GM18951 (cell line): ENCODE measurements around the gene CHMP2A.
A peak's percentile ranks its signal among the peaks of the same experiment; 100 is the strongest.

ENCODE experiments used
- POLR2A ChIP-seq: IDR thresholded peaks from 4 replicates; pipeline ENCODE4 v1.6.1; 2011; ENCODE audit warnings: mild to moderate bottlenecking; ENCODE audit not compliant: insufficient read length, insufficient read depth; ENCODE audit errors: extremely low read depth
- in situ Hi-C: fragments of 300-500 bp; cut with MboI; formaldehyde crosslinking; loops from one replicate; pipeline ENCODE4 v1.12.0; 2022; ENCODE audit warnings: low sequenced_read_pairs, mixed read lengths, inconsistent platforms; ENCODE audit not compliant: unreplicated experiment

The CHMP2A gene

DNA sequence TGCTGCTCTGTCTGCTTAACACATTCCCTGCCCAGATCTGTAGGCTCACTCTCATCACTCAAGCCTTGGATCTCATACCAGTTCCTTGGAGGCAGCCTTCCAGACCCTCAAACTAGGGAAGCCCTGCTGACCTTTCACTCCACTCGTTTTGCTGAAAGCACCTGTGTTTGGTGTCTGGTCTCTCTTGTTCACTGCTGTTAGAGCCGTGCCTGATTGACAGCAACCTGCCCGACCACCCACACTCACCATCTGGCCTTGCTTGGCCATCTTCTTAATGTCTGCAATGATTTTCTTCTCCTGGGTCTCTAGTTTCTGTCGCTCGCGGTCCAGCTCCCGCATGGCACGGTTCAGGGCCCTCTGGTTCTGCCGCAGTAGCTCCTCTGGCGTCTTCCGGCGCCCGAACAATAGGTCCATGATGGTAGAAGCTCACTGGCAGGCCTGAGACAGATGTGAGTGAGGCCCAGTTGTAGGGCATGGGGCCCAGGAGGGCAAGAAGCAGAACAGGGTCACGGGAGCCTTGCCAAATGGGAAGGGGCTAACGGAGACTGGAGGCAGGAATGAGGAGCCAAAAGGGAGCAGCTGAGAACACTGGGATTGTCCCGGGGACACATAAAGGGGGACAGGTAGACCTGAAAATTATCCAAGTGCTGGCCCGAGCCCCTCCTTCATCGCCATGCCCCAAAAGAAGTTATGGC, 959 bp downstream of the CHMP2A start:
- in situ Hi-C loops, result no loop called here
- no peak for TF ChIP-seq POLR2A

DNA sequence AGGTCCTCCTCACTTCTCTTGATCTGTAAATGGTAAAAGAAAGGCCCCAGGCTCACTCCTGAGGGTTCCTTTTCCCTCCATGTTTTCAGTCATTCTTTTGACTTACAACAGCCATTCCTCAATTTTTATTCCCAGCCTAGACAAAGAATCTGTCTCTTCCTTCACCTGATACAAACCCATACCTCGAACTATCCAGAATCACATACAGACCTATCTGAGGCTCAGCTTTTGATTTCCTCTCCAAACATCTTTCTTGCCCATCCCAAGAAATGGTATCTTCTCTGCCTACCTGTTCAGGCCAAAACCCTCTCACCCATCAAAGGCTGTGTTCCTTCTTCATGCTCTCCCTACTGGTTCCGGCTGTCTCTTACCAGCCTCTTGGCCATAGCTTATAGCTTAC, 2.2 kb downstream of the CHMP2A start:
- in situ Hi-C loops, result no loop called here
- no peak for TF ChIP-seq POLR2A

DNA sequence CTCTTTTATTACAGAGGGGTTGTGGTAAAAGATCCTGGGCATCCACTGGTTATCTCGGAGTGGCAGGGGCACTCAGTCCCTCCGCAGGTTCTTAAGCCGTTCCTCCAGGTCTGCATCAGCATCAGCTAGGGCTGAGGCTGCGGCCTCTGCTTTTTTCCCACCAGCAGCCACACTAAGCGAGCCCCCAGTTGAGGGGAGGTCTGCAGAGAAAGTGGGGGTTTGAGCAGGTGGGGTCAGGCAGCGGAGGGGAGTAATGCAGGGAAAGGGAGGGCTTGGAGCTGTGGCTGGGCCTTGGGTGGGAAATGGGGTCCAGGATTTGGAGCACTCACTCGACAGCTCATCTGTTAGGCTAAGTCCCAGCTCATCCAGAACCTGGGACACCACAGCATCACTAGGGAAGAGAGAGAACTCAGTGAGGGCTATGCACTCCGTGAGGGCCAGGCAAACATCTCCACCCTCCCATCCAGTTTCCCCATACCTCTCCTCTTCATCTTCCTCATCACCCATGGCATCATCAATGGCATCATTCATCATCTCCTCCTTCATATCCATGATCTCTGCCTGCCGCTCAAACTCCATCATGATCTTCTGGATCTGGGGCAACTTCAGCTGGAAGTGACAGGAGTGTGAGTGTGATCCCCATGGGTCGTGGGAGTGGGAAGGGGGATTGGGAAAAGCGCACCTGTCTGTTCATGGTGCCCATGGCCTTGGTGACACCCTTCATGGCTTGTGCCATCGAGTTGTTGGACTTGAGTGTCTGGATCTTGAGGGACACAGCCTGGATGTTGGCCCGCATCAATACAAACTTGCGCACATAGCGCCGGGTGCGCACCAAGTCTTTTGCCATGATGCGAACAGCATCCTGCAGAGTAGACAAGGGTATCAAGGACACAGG, 3.1 kb downstream of the CHMP2A start:
- TF ChIP-seq POLR2A, result peak; percentile 16
- in situ Hi-C loops, result no loop called here

DNA sequence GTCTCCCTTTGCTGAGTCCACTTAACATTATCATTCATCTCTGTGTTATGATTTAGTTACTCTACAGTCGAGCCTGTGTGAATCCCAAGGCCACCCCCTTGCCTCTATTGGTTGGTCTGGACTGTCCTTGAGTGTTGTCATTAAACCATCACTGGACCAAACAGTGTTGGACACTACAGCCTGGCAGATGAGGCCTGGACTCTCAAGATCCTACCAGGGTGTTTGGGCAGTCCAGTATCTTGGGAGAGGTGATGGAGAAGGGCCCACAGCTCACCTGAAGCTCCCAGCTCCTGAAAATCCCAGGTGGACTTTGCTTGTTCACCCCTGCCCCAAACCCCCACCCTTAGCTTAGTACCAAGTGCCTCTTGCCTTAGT, 3.8 kb downstream of the CHMP2A start:
- in situ Hi-C loops, result no loop called here
- TF ChIP-seq POLR2A, result no peak

DNA sequence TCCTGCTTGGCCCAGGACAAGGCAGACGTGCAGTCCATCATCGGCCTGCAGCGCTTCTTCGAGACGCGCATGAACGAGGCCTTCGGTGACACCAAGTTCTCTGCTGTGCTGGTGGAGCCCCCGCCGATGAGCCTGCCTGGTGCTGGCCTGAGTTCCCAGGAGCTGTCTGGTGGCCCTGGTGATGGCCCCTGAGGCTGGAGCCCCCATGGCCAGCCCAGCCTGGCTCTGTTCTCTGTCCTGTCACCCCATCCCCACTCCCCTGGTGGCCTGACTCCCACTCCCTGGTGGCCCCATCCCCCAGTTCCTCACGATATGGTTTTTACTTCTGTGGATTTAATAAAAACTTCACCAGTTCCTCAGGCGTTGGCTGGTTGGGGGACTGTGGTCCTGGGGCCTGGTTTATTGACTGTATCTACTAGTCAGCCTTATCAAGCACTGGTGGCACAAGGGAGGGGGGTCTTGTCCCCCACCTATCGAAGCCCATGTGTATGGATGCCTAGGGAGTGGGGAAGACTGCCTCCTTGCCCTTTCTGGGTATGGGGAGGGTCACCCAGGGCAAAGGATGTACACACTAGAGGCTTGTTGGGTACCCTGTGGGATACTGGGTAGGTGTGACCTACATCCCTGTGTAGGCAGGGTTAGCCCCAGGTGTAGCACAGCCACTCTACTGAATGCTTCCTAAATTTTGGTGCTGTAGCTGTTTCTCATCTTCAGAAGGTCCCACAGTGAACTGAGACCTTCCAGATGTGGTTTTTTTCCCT, 4.4 kb downstream of the CHMP2A start:
- no peak for TF ChIP-seq POLR2A
- in situ Hi-C loops, result no loop called here

DNA sequence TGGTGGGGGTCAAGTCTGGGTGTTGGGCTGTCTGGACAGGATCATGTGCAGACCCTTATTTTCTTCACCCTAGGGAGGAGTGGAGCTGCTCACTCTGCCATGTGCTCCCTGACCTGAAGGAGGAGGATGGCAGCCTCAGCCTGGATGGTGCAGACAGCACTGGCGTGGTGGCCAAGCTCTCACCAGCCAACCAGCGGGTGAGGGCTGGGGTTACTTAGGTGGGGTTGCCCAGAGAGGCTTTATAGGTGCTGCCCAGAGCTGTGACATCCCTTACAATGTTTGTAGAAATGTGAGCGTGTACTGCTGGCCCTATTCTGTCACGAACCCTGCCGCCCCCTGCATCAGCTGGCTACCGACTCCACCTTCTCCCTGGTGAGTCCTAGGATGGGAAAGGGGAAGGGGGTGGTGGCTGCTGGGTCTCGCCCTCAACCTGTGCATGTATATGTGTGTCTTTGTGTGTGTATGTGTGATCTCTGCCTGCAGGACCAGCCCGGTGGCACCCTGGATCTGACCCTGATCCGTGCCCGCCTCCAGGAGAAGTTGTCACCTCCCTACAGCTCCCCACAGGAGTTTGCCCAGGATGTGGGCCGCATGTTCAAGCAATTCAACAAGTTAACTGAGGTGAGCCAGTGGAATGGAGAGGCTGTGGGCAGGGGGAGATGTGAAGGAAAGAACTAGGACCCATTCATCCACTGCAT, 5.1 kb downstream of the CHMP2A start:
- in situ Hi-C loops, result no loop called here
- TF ChIP-seq POLR2A, result no peak

DNA sequence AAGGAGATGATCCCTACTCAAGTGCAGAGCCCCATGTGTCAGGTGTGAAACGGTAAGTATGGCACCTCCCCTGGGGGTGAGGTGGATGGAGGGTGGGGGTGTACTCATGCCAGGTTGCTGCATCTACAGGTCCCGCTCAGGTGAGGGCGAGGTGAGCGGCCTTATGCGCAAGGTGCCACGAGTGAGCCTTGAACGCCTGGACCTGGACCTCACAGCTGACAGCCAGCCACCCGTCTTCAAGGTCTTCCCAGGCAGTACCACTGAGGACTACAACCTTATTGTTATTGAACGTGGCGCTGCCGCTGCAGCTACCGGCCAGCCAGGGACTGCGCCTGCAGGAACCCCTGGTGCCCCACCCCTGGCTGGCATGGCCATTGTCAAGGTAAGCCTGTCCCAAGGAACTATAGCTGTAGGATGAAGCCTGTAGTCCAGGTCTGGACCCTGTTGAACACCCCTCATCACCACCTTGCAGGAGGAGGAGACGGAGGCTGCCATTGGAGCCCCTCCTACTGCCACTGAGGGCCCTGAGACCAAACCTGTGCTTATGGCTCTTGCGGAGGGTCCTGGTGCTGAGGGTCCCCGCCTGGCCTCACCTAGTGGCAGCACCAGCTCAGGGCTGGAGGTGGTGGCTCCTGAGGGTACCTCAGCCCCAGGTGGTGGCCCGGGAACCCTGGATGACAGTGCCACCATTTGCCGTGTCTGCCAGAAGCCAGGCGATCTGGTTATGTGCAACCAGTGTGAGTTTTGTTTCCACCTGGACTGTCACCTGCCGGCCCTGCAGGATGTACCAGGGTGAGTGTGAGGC, 5.8 kb downstream of the CHMP2A start:
- in situ Hi-C loops, result no loop called here
- TF ChIP-seq POLR2A, result no peak

DNA sequence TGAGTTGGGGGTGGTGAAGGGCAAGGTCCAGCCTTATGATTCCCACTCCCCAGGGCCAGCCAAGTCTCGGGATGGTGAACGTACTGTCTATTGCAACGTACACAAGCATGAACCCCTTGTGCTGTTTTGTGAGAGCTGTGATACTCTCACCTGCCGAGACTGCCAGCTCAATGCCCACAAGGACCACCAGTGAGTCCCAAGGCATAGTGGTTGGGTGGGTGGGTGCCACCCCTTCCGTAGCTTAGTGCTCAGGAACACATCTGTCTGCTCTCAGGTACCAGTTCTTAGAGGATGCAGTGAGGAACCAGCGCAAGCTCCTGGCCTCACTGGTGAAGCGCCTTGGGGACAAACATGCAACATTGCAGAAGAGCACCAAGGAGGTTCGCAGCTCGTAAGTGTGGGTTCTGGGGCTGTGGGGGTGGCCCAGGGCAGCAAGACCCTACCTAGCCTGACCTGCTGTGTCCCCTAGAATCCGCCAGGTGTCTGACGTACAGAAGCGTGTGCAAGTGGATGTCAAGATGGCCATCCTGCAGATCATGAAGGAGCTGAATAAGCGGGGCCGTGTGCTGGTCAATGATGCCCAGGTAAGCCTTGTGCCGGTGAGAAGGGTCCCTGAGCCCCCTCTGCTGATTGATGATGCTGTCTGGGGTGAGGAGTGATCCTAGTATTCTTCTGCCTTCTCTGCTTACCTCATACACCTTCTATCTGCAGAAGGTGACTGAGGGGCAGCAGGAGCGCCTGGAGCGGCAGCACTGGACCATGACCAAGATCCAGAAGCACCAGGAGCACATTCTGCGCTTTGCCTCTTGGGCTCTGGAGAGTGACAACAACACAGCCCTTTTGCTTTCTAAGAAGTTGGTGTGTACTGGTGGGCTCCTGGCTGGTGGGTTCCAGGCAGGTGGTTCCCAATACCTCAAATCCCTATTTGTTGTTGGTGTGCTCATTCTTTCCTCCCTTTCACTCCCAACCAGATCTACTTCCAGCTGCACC, 7.3 kb downstream of the CHMP2A start:
- in situ Hi-C loops, result no loop called here
- TF ChIP-seq POLR2A, result no peak

DNA sequence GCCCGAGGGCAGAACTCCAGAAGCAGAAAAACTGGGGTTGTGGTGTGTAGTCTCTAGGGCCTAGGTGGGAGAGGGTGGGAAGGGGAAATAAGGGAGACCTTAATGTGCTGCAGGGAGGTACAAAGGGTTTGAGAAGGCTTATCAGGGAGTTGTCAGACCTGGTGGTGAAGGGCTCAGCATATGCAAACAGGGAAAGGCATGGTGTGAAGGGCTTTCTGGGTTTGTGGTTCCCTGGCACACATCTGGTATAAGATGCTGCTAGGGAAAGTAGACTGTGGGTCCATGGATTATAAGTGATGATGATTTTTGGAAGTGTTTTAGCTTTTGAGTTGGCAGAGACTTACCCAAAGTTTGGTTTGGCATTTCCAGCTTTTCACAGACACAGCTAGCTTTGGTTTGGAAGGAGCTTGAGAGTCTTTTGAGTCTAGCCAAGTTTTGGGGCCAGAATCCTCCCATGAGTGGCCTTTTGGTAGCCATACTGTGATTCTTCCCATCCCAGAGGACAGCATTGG, 8.8 kb downstream of the CHMP2A start:
- no peak for TF ChIP-seq POLR2A
- in situ Hi-C loops, result no loop called here

DNA sequence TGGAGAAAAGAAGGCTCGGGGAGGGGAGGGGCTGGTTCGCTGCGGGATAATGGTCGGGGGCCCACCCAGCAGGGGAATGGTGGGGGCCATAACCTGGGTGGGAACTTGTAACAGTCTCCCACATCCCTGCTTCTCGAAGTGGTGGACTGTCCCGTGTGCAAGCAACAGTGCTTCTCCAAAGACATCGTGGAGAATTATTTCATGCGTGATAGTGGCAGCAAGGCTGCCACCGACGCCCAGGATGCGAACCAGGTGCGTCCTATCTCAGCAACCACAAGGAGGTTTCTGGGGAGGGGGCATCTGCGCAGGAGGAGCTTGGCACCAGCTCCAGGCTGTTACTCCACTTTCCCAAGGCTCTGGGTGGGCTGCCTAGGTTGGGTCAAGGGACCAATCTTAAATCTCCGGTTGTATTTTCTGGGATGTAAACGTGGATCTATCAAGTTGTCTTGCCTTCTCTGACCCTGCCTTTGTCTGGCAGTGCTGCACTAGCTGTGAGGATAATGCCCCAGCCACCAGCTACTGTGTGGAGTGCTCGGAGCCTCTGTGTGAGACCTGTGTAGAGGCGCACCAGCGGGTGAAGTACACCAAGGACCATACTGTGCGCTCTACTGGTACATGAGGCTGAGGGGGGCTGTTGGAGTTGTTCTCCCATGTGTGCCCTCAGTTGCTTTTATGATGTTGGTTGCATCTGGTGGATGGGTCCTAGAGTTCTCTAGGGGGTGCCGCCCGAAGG, 9.5 kb downstream of the CHMP2A start:
- in situ Hi-C loops, result no loop called here
- TF ChIP-seq POLR2A, result no peak
